Neural progenitor cell (in vitro differentiated cells): ENCODE data around the gene DAAM2. TPM values are rescaled to one million over a fixed set of nuclear protein-coding genes. Genes with fewer than 3 reads are reported as not detected.

Experiments
- DNase-seq: peaks from one replicate; pipeline ENCODE4 v3.0.0-alpha.2; 2016; ENCODE audit warnings: low spot score
- H2AFZ ChIP-seq: fragments of 200-600 bp; sonication (generic); replicated peaks from 2 replicates; pipeline ENCODE4 v1.6.1; 2016; ENCODE audit warnings: antibody characterized with exemption
- H3F3A ChIP-seq: fragments of 200-600 bp; sonication (generic); 2 replicates; pipeline ENCODE4 v1.6.1; 2016; ENCODE audit warnings: antibody characterized with exemption, low read depth
- H3K27ac ChIP-seq: fragments of 200-600 bp; sonication (generic); 2 replicates; pipeline ENCODE4 v1.5.1; 2016; ENCODE audit warnings: mild to moderate bottlenecking
- H3K27me3 ChIP-seq: fragments of 200-600 bp; sonication (generic); 2 replicates; pipeline ENCODE4 v1.6.1; 2016; ENCODE audit warnings: mild to moderate bottlenecking, moderate library complexity
- H3K36me3 ChIP-seq: fragments of 200-600 bp; sonication (generic); 2 replicates; pipeline ENCODE4 v1.5.1; 2016
- H3K4me1 ChIP-seq: fragments of 200-600 bp; sonication (generic); 2 replicates; pipeline ENCODE4 v1.6.1; 2016; ENCODE audit warnings: mixed run types
- H3K4me2 ChIP-seq: fragments of 200-600 bp; sonication (generic); 2 replicates; pipeline ENCODE4 v1.6.1; 2016
- H3K4me3 ChIP-seq: fragments of 200-600 bp; sonication (generic); 2 replicates; pipeline ENCODE4 v1.5.1; 2016
- H3K79me2 ChIP-seq: fragments of 200-600 bp; sonication (generic); 2 replicates; pipeline ENCODE4 v1.6.1; 2016; ENCODE audit warnings: low read depth
- H3K9ac ChIP-seq: fragments of 200-600 bp; sonication (generic); 2 replicates; pipeline ENCODE4 v1.6.1; 2016
- H3K9me3 ChIP-seq: fragments of 200-600 bp; sonication (generic); 2 replicates; pipeline ENCODE4 v1.5.1; 2016; ENCODE audit warnings: low read depth
- H4K20me1 ChIP-seq: fragments of 200-600 bp; sonication (generic); 2 replicates; pipeline ENCODE4 v1.6.1; 2016; ENCODE audit warnings: low read depth
- H3K27ac Mint-ChIP-seq: 3 replicates; pipeline ENCODE4 v1.8.0; 2021; ENCODE audit warnings: mixed read lengths
- H3K27me3 Mint-ChIP-seq: 2 replicates; pipeline ENCODE4 v1.8.0; 2022; ENCODE audit warnings: low read depth, mild to moderate bottlenecking, inconsistent platforms, moderate library complexity, mixed read lengths; ENCODE audit not compliant: insufficient read depth
- H3K36me3 Mint-ChIP-seq: 3 replicates; pipeline ENCODE4 v1.8.0; 2021; ENCODE audit warnings: mixed read lengths
- H3K4me1 Mint-ChIP-seq: 3 replicates; pipeline ENCODE4 v1.8.0; 2021; ENCODE audit warnings: mixed read lengths
- H3K4me3 Mint-ChIP-seq: 3 replicates; pipeline ENCODE4 v1.8.0; 2021; ENCODE audit warnings: mild to moderate bottlenecking, moderate library complexity, mixed read lengths
- H3K9me3 Mint-ChIP-seq: 3 replicates; pipeline ENCODE4 v1.8.0; 2020; ENCODE audit warnings: mixed read lengths
- EZH2 ChIP-seq: fragments of 200-600 bp; sonication (generic); IDR thresholded peaks from 2 replicates; pipeline ENCODE4 v1.6.1; 2017; ENCODE audit warnings: antibody characterized with exemption, mild to moderate bottlenecking, moderate library complexity
- EZH2phosphoT487 ChIP-seq: fragments of 200-600 bp; sonication (generic); IDR thresholded peaks from 2 replicates; pipeline ENCODE4 v1.6.1; 2017; ENCODE audit warnings: antibody characterized with exemption
- total RNA-seq: library from RNA; depleted of rRNA; stranded (reverse); fragments of >200 nt; gene quantifications from 2 replicates; pipeline ENCODE4 v1.2.3, GENCODE V29; 2015; ENCODE audit warnings: low replicate concordance
- TF ChIP-seq, protein P1 (sequence below): fragments of 200-600 bp; sonication (generic); IDR thresholded peaks from 2 replicates; pipeline ENCODE4 v1.5.1; 2017; ENCODE audit warnings: antibody characterized with exemption, mild to moderate bottlenecking

DAAM2 gene
- total RNA-seq, 1 donor from 2014 or later, result 2.1 TPM

DNA sequence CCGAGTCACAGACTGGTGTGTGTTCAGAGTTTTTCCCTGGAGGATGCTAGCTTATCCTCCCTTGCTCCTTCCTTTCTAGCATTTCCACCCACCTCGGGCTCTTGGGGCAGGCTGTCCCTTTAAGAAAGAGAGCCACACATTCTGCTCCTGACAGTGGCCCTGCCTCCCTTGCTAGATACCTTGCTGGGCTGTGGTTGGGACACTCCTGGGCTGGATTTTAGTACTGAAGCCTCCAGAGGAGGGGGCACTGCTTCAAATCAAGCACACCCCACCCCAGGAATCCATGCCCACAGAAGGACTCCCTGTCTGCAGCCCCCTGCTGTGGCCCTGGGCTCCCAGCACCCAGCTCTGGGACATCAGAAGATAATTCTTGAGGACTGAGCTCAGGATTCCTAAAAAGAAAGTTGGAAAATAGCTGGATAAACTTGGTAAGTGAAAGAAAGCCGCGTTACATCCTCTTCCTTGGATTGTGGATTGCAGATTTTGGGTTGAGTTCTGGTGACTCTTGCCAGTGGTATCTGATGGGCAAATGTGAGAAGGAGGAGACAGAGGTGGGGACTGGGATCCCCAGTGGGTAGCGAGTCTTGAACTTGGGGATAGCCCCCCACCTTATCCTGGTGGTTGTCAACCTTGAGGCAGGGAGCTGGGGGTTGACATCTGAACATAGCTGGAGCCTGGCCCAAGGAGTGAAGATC lies 29.0 kb downstream of the DAAM2 start:
- no peak overlapping the region for H3K4me2 ChIP-seq
- TF ChIP-seq EZH2phosphoT487 (no peak), EZH2 (no peak)
- TF ChIP-seq, protein P1, sequence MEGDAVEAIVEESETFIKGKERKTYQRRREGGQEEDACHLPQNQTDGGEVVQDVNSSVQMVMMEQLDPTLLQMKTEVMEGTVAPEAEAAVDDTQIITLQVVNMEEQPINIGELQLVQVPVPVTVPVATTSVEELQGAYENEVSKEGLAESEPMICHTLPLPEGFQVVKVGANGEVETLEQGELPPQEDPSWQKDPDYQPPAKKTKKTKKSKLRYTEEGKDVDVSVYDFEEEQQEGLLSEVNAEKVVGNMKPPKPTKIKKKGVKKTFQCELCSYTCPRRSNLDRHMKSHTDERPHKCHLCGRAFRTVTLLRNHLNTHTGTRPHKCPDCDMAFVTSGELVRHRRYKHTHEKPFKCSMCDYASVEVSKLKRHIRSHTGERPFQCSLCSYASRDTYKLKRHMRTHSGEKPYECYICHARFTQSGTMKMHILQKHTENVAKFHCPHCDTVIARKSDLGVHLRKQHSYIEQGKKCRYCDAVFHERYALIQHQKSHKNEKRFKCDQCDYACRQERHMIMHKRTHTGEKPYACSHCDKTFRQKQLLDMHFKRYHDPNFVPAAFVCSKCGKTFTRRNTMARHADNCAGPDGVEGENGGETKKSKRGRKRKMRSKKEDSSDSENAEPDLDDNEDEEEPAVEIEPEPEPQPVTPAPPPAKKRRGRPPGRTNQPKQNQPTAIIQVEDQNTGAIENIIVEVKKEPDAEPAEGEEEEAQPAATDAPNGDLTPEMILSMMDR, result no peak
- no peaks in the 10 kb centered on the region for H4K20me1 ChIP-seq
- no peak overlapping the region for H3K4me3 ChIP-seq
- no peak overlapping the region for H3K4me3 Mint-ChIP-seq
- no peaks in the 10 kb centered on the region for H3K36me3 ChIP-seq
- H3K27me3 ChIP-seq, result no peaks in the 10 kb centered on the region
- no peak for DNase-seq
- H3K79me2 ChIP-seq, result no peaks in the 10 kb centered on the region
- H3K27ac Mint-ChIP-seq, result peak overlapping the region; percentile 82
- H3K9me3 Mint-ChIP-seq, result no peaks in the 10 kb centered on the region
- peaks cover 6% of the 10 kb centered on the region for H3K27me3 Mint-ChIP-seq
- no peak overlapping the region for H3K9ac ChIP-seq
- no peak overlapping the region for H2AFZ ChIP-seq
- no peaks in the 10 kb centered on the region for H3F3A ChIP-seq
- no peaks in the 10 kb centered on the region for H3K36me3 Mint-ChIP-seq
- H3K9me3 ChIP-seq, result no peaks in the 10 kb centered on the region
- peaks cover 12% of the 10 kb centered on the region for H3K4me1 Mint-ChIP-seq
- H3K27ac ChIP-seq, result no peak overlapping the region
- peaks cover 6% of the 10 kb centered on the region for H3K4me1 ChIP-seq

DNA sequence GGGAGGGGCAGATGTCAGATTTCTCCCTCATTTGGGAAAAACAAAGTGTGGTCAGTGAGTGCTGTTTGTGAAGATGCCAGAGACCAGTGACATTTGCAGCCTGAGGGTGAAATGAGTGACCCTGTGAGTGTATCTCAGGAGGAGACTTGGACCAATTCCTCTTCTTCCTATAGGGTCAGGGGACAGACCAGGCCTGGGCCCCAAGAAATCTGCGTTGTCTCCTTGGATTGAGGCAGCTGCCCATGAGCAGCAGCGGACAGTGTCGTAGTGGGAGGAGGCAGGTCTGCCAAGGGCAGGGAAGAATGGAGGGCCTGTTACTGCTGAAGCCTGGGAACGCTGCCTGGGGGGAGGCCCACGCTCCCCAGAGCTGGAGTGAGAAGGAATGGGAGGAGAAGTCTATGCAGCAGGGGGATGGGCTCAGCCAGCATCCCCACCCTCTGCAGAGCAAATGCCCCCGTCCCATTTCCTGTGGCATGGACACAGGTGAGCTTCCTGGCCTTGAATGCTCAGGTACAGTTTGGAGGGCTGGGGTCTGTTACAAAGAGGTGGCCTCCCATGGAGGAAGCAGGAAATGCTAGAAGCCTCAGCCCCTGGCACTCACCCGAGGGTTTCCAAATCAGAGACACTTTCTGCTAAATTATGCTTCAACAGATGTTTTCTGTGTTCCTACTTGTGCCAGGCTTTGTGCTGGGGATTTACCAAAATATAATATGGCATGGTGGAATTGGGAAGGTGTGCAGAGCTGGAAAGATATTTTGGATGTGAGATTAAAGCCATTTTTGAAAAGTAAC lies 29.8 kb downstream of the DAAM2 start:
- Mint-ChIP-seq H3K4me3 (no peak overlapping the region), H3K27me3 (peaks cover 6% of the 10 kb centered on the region), H3K9me3 (no peaks in the 10 kb centered on the region), H3K4me1 (peaks cover 12% of the 10 kb centered on the region), H3K27ac (peak overlapping the region; percentile 82), H3K36me3 (no peaks in the 10 kb centered on the region)
- H3K4me3 ChIP-seq, result no peak overlapping the region
- H3K4me1 ChIP-seq, result peaks cover 6% of the 10 kb centered on the region
- no peak overlapping the region for H3K9ac ChIP-seq
- no peak overlapping the region for H2AFZ ChIP-seq
- no peaks in the 10 kb centered on the region for H3K36me3 ChIP-seq
- H3K27ac ChIP-seq, result no peak overlapping the region
- DNase-seq, result no peak
- no peak overlapping the region for H3K4me2 ChIP-seq
- H3K9me3 ChIP-seq, result no peaks in the 10 kb centered on the region
- H4K20me1 ChIP-seq, result no peaks in the 10 kb centered on the region
- H3F3A ChIP-seq, result no peaks in the 10 kb centered on the region
- TF ChIP-seq, protein P1, result no peak
- TF ChIP-seq EZH2 (no peak), EZH2phosphoT487 (no peak)
- H3K27me3 ChIP-seq, result no peaks in the 10 kb centered on the region
- no peaks in the 10 kb centered on the region for H3K79me2 ChIP-seq

DNA sequence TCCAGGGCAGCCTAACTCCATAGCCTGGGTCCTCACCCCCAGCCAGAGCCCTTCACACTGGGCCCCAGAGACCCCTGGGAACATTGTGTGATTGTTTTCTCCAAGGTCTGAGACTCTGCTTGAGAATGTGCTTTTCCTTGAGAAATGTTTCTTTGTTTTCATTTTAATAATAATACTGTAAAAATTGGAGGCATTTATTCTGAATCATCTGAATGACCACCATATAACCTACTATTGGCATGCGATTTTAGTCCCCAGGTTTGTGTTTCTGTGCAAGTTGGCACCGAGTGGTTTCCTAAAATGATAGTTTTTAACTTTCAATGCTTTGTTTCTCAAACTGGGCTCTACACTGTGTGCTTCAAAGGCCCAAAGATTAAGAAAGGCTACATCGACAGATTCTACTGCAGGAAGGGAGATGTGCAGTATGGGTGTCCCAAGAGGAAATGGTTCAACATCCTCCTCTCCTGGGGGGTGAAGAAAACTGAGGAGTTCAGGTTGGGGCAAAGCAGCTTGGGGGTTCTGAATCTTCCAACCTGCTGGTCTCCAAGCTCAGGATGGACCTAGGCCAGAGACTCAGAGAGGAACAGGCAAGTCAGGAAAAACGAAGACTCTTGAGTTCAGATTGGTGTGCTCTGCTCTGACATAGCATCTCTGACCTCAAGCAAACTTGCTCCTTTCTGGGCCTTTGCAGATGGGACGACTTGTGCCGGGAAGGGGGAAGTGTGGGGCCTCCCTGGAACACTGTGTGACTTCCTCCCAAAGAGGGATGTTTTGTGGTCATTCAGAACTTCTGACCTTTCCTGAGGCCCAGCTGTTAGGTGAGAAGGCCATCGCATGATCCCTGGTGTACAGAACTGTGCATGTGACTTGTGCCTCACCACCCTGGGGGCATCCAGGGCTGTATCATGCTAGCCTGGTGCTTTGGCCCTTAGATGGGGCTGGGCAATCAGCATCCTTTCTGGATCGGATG lies 31.0 kb downstream of the DAAM2 start:
- Mint-ChIP-seq H3K27ac (no peak overlapping the region), H3K9me3 (no peaks in the 10 kb centered on the region), H3K27me3 (peaks cover 6% of the 10 kb centered on the region), H3K4me3 (no peak overlapping the region), H3K4me1 (peaks cover 12% of the 10 kb centered on the region), H3K36me3 (no peaks in the 10 kb centered on the region)
- Histone ChIP-seq H3K27me3 (no peaks in the 10 kb centered on the region), H3K79me2 (no peaks in the 10 kb centered on the region), H3K4me1 (peaks cover 6% of the 10 kb centered on the region), H3K36me3 (no peaks in the 10 kb centered on the region), H2AFZ (no peak overlapping the region), H3K4me2 (no peak overlapping the region), H3K9me3 (no peaks in the 10 kb centered on the region), H3K4me3 (no peak overlapping the region), H3K27ac (no peak overlapping the region), H3K9ac (no peak overlapping the region), H4K20me1 (no peaks in the 10 kb centered on the region), H3F3A (no peaks in the 10 kb centered on the region)
- DNase-seq, result no peak
- no peak for TF ChIP-seq EZH2
- TF ChIP-seq, protein P1, result no peak
- no peak for TF ChIP-seq EZH2phosphoT487
